MCF 10A (cell line): ENCODE data around the gene NANOS3. TPM values are rescaled to one million over a fixed set of nuclear protein-coding genes. Genes with fewer than 3 reads are reported as not detected.
A peak's percentile ranks its signal among the peaks of the same experiment; 100 is the strongest.

Experiments
- BruUV-seq: library from RNA; stranded (reverse); fragments of 400-500 nt; replicated peaks from 2 replicates; lab custom pipeline; 2021; lab: Mats Ljungman, UMichigan
- CTCF ChIA-PET: fragments of 300-600 bp; sonication (Branson Sonifier 250); formaldehyde crosslinking; extraction: SDS; loops from one replicate; lab custom pipeline; 2021; ENCODE audit warnings: antibody characterized with exemption, inconsistent platforms; lab: Yijun Ruan, JAX
- POLR2A ChIA-PET: fragments of 300-600, 350-650 bp; sonication (Branson Sonifier 250); formaldehyde crosslinking; extraction: SDS; loops from one replicate; lab custom pipeline; 2020; ENCODE audit warnings: antibody characterized with exemption, inconsistent platforms; lab: Yijun Ruan, JAX
- DNase-seq: peaks from one replicate; pipeline ENCODE4 v3.0.0-alpha.2; 2018; ENCODE audit not compliant: unreplicated experiment
- H3K27ac Mint-ChIP-seq: one replicate; pipeline ENCODE4 v1.8.0; 2022; ENCODE audit warnings: mild to moderate bottlenecking, low read depth, mixed read lengths; ENCODE audit not compliant: unreplicated experiment
- H3K27me3 Mint-ChIP-seq: one replicate; pipeline ENCODE4 v1.8.0; 2022; ENCODE audit warnings: mixed read lengths; ENCODE audit not compliant: insufficient read depth, unreplicated experiment
- H3K36me3 Mint-ChIP-seq: one replicate; pipeline ENCODE4 v1.8.0; 2022; ENCODE audit warnings: mild to moderate bottlenecking, moderate library complexity, mixed read lengths; ENCODE audit not compliant: insufficient read depth, unreplicated experiment
- H3K4me1 Mint-ChIP-seq: one replicate; pipeline ENCODE4 v1.8.0; 2022; ENCODE audit warnings: mixed read lengths; ENCODE audit not compliant: insufficient read depth, unreplicated experiment
- H3K4me3 Mint-ChIP-seq: one replicate; pipeline ENCODE4 v1.8.0; 2022; ENCODE audit warnings: mild to moderate bottlenecking, moderate library complexity, mixed read lengths; ENCODE audit not compliant: unreplicated experiment
- H3K9me3 Mint-ChIP-seq: one replicate; pipeline ENCODE4 v1.8.0; 2022; ENCODE audit warnings: mixed read lengths; ENCODE audit not compliant: unreplicated experiment
- intact Hi-C: fragments of 100-400 bp; cut with micrococcal nuclease; formaldehyde crosslinking; loops from 2 replicates; pipeline ENCODE4 v1.14.1; 2022
- total RNA-seq: library from RNA; stranded (reverse); gene quantifications from 2 replicates; pipeline ENCODE4 v1.2.3, GENCODE V29; 2022
- TF ChIP-seq, protein P1 (sequence below): fragments of 200-600 bp; IDR thresholded peaks from one replicate; pipeline ENCODE4 v1.8.0; 2022; ENCODE audit warnings: antibody characterized with exemption, mild to moderate bottlenecking; ENCODE audit not compliant: unreplicated experiment

NANOS3 gene
- total RNA-seq, 1 experiment from 2014 or later: not detected

DNA sequence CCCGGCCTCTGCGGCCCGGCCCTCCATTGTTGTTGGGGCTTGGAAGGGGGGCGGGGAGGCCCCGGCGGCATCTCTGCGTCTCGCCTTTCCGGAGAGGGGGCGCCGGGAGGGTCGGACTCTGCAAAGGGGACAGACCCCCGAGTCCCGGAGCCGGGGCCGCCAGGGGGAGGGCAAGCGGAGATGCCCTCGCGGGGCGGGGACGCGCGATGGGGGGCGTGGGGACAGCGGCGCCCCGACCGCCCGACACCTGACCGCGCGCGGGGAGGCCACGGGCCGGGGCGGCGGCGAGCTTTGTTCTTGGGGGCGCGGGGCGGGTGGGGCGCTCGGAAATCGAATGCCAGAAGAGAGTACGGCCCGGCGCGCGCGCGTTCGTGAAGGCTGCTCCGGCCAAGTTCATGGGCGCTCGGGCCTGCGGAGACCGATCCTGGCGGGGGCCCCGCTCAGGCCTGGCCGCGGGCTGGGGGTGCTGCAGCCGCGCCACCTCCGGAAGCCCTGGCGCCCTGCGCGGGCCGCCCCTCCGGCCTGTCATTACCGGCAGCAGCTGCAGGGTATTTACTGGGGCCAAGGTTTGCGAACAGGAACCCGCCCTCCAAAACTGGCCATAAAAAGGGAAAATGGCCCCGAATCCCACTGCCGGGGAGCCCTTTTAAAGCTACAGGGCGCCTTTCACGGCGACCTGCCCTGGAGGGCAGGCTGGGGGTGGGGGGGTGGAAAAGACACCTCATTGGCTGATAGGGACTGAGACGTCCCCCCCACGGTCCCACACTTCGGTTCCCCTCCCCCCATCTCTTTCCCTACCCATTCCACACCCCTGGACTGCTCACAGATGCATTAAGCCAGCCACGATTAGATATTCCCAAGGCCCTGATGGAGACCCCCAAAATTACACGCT is 11.1 kb upstream of the NANOS3 start:
- TF ChIP-seq, protein P1, sequence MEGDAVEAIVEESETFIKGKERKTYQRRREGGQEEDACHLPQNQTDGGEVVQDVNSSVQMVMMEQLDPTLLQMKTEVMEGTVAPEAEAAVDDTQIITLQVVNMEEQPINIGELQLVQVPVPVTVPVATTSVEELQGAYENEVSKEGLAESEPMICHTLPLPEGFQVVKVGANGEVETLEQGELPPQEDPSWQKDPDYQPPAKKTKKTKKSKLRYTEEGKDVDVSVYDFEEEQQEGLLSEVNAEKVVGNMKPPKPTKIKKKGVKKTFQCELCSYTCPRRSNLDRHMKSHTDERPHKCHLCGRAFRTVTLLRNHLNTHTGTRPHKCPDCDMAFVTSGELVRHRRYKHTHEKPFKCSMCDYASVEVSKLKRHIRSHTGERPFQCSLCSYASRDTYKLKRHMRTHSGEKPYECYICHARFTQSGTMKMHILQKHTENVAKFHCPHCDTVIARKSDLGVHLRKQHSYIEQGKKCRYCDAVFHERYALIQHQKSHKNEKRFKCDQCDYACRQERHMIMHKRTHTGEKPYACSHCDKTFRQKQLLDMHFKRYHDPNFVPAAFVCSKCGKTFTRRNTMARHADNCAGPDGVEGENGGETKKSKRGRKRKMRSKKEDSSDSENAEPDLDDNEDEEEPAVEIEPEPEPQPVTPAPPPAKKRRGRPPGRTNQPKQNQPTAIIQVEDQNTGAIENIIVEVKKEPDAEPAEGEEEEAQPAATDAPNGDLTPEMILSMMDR: no peak
- ChIA-PET POLR2A (no interaction called here), CTCF (interaction anchor here (0.6 kb wide), 1 partner anchor 495 kb away, joined by 3 read pairs; no protein-coding TSS in a partner anchor)
- Mint-ChIP-seq H3K27ac (no peak overlapping the region), H3K27me3 (peaks cover 34% of the 10 kb centered on the region), H3K9me3 (no peaks in the 10 kb centered on the region), H3K4me3 (peak overlapping the region; percentile 50), H3K36me3 (peaks cover 7% of the 10 kb centered on the region), H3K4me1 (peaks cover 15% of the 10 kb centered on the region)
- DNase-seq: no peak
- no TSS peak for BruUV-seq
- intact Hi-C loops: no loop called here

DNA sequence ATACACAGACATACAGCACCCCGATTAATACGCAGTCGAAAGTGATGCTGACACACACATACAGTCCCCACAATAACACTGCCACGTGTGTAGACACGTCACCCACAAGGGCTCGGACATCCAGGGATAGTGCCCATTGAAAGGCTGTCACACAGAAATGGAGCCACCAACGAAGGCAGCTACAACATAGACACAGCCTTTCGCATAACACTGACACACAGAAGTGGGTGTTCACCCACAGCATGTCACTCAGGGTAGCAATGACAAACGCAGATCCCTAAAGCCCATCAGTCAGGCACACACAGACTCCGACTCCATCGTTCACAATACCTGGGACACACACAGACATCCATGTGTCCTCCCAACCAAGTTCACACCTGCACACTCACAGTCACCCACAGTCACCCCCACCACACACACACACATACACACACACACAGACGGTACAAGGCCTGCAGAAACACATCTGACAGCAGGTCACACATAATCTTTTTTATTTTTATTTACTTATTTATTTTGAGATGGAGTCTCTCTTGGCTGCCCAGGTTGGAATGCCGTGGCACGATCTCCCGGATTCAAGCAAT is 10.4 kb upstream of the NANOS3 start:
- POLR2A ChIA-PET: interaction anchor here (0.6 kb wide), 1 partner anchor 205 kb away, joined by 3 read pairs; no protein-coding TSS in a partner anchor
- TF ChIP-seq, protein P1: no peak
- Mint-ChIP-seq H3K9me3 (no peaks in the 10 kb centered on the region), H3K27me3 (peaks cover 34% of the 10 kb centered on the region), H3K4me3 (peak overlapping the region; percentile 50), H3K27ac (no peak overlapping the region), H3K36me3 (peaks cover 7% of the 10 kb centered on the region), H3K4me1 (peaks cover 14% of the 10 kb centered on the region)
- no peak for DNase-seq
- CTCF ChIA-PET: no interaction called here
- intact Hi-C loops: no loop called here
- no TSS peak for BruUV-seq

DNA sequence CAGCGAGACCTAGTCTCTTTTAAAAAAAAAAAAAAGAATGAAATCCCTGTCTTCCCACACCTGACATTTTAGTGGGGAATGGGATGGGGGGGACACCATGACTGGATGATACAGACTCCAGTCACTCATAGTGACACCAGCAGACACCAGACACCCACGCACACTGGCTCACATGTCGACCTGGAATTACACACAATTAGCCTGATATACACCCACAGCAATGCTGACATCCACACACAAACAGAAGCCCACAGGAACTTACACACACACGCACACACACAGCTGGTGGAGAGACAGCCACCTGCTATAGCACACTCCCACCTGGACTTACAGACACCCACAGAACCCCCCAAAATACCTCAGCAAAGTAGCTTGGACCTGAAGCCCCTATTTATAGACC is 8.3 kb upstream of the NANOS3 start:
- H3K27me3 Mint-ChIP-seq: peaks cover 34% of the 10 kb centered on the region
- H3K36me3 Mint-ChIP-seq: peaks cover 7% of the 10 kb centered on the region
- peaks cover 6% of the 10 kb centered on the region for H3K4me1 Mint-ChIP-seq
- H3K9me3 Mint-ChIP-seq: no peaks in the 10 kb centered on the region
- CTCF ChIA-PET: interaction anchor here (0.5 to 1.6 kb wide), 3 partner anchors 11 to 207 kb away, joined by 3 to 4 read pairs (median 3); no protein-coding TSS in a partner anchor
- DNase-seq: no peak
- TF ChIP-seq, protein P1: no peak
- POLR2A ChIA-PET: interaction anchor here (1.1 kb wide), 1 partner anchor 205 kb away, joined by 4 read pairs; no protein-coding TSS in a partner anchor
- intact Hi-C loops: no loop called here
- H3K27ac Mint-ChIP-seq: no peak overlapping the region
- no TSS peak for BruUV-seq
- no peak overlapping the region for H3K4me3 Mint-ChIP-seq

DNA sequence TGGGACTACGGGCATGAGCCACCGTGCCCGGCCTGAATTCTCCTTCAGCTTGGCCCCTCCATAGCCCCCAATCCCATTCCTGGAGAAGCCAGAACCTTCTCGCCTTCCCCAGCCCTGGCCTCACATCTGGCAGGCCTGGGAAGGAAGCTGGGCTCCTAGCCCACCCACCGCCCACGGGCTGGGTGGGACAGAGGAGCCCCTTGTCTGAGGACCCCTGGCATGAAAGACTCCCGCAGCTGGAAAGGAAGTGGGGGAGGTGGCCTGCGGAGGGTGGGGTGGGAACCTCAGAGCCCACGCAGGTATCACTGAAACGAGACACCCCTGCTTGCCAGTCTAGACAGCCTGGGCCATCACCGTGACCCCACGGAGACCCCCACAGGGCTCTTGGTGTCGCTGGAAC is 7.7 kb upstream of the NANOS3 start:
- Mint-ChIP-seq H3K9me3 (no peaks in the 10 kb centered on the region), H3K4me1 (peaks cover 4% of the 10 kb centered on the region), H3K4me3 (no peak overlapping the region), H3K27ac (no peak overlapping the region), H3K36me3 (peaks cover 7% of the 10 kb centered on the region), H3K27me3 (peaks cover 29% of the 10 kb centered on the region)
- DNase-seq: no peak
- TF ChIP-seq, protein P1: no peak
- ChIA-PET CTCF (interaction anchor here (0.5 to 1.5 kb wide), 4 partner anchors 85 to 236 kb away, joined by 3 to 4 read pairs (median 3); no protein-coding TSS in a partner anchor), POLR2A (interaction anchor here (1.0 kb wide), 1 partner anchor 11 kb away, joined by 4 read pairs; no protein-coding TSS in a partner anchor)
- no TSS peak for BruUV-seq
- intact Hi-C loops: no loop called here
